Lower lobe of right lung (tissue), 2 donors: ENCODE data around the gene PTPRE. TPM values are rescaled to one million over a fixed set of nuclear protein-coding genes. Genes with fewer than 3 reads are reported as not detected.

Experiments
- ATAC-seq, 2 donors: fragments of 200-7000 bp; cut with Tn5 transposase; one replicate each; pipeline ENCODE4 v1.9.1; 2020 to 2022; ENCODE audit warnings: mild to moderate bottlenecking in 2 of 2, moderate library complexity in 2 of 2
- DNase-seq: peaks from one replicate; pipeline ENCODE4 v3.0.0-alpha.2; 2020
- H3K27ac ChIP-seq: fragments of 200-600 bp; one replicate; pipeline ENCODE4 v1.8.0; 2022
- H3K27me3 ChIP-seq: fragments of 200-600 bp; one replicate; pipeline ENCODE4 v1.8.0; 2022; ENCODE audit warnings: low read depth
- H3K36me3 ChIP-seq: fragments of 200-600 bp; one replicate; pipeline ENCODE4 v1.8.0; 2022; ENCODE audit warnings: mild to moderate bottlenecking
- H3K4me1 ChIP-seq: fragments of 200-600 bp; one replicate; pipeline ENCODE4 v1.8.0; 2022
- H3K4me3 ChIP-seq: fragments of 200-600 bp; one replicate; pipeline ENCODE4 v1.8.0; 2022; ENCODE audit warnings: mild to moderate bottlenecking
- H3K9me3 ChIP-seq: fragments of 200-600 bp; one replicate; pipeline ENCODE4 v1.8.0; 2022
- CTCF ChIP-seq: fragments of 200-600 bp; IDR thresholded peaks from one replicate; pipeline ENCODE4 v1.8.0; 2022; ENCODE audit warnings: antibody characterized with exemption, mild to moderate bottlenecking
- intact Hi-C: fragments of 100-400 bp; cut with DNase I; formaldehyde crosslinking; loops from one replicate; pipeline ENCODE4 v1.11.0; 2022
- total RNA-seq: library from RNA; stranded (reverse); fragmentation: NEBNext Ultra II Directional; extraction: Animal tissue kit (Norgen Biotek cat#: 25700); gene quantifications from one replicate; pipeline ENCODE4 v1.2.1, GENCODE V29; 2021
- donor health status: DM: no; HTN: yes; CAD: no; lungs with severe emphysema.

PTPRE gene
- total RNA-seq, 1 donor from 2014 or later = 60.5 TPM

GRCh38 chr10:128008521-128009250, 101.8 kb downstream of the PTPRE start:
- no peak for DNase-seq
- H3K27me3 ChIP-seq = no peaks in the 10 kb centered on the region
- no peak for TF ChIP-seq CTCF
- no peaks in the 10 kb centered on the region for H3K36me3 ChIP-seq
- peaks cover 60% of the 10 kb centered on the region for H3K4me1 ChIP-seq
- peak in 1 of 2 donors; percentile 36 for ATAC-seq
- H3K4me3 ChIP-seq = no peak overlapping the region
- no peaks in the 10 kb centered on the region for H3K9me3 ChIP-seq
- intact Hi-C loops = no loop called here
- peak overlapping the region; percentile 73 for H3K27ac ChIP-seq

- Histone ChIP-seq H3K4me3 (no peak overlapping the region), H3K9me3 (no peaks in the 10 kb centered on the region), H3K4me1 (peaks cover 60% of the 10 kb centered on the region), H3K27ac (peak overlapping the region; percentile 73), H3K36me3 (no peaks in the 10 kb centered on the region), H3K27me3 (no peaks in the 10 kb centered on the region)
- intact Hi-C loops = loop anchor here (5.0 kb wide), 1 partner anchor 102 kb away; the partner anchor contains the start of gene PTPRE
- no peak for TF ChIP-seq CTCF
- DNase-seq (no peak), ATAC-seq (peak in 1 of 2 donors; percentile 11)
Observed at GRCh38 chr10:128009372-128010126, 102.6 kb downstream of the PTPRE start.

GRCh38 chr10:128011059-128011979, 104.4 kb downstream of the PTPRE start:
- DNase-seq (peak; percentile 89), ATAC-seq (peak; percentile 77 to 94)
- Histone ChIP-seq H3K27me3 (no peaks in the 10 kb centered on the region), H3K4me1 (peaks cover 48% of the 10 kb centered on the region), H3K4me3 (no peak overlapping the region), H3K9me3 (no peaks in the 10 kb centered on the region), H3K27ac (no peak overlapping the region), H3K36me3 (no peaks in the 10 kb centered on the region)
- intact Hi-C loops = loop anchor here (5.0 kb wide), 1 partner anchor 104 kb away; the partner anchor contains the start of gene PTPRE
- TF ChIP-seq CTCF = no peak

- no peaks in the 10 kb centered on the region for H3K36me3 ChIP-seq
- ATAC-seq = no peak
- DNase-seq = no peak
- intact Hi-C loops = loop anchor here (5.0 kb wide), 1 partner anchor 106 kb away; the partner anchor contains the start of gene PTPRE
- no peaks in the 10 kb centered on the region for H3K27me3 ChIP-seq
- peaks cover 31% of the 10 kb centered on the region for H3K4me1 ChIP-seq
- H3K9me3 ChIP-seq = no peaks in the 10 kb centered on the region
- no peak for TF ChIP-seq CTCF
- no peak overlapping the region for H3K27ac ChIP-seq
- no peak overlapping the region for H3K4me3 ChIP-seq
Observed at GRCh38 chr10:128013626-128014025, 106.7 kb downstream of the PTPRE start.

- H3K27ac ChIP-seq = no peak overlapping the region
- H3K4me3 ChIP-seq = no peak overlapping the region
- H3K36me3 ChIP-seq = no peaks in the 10 kb centered on the region
- DNase-seq = no peak
- H3K9me3 ChIP-seq = no peaks in the 10 kb centered on the region
- intact Hi-C loops = loop anchor here (5.0 kb wide), 1 partner anchor 107 kb away; the partner anchor contains the start of gene PTPRE
- H3K27me3 ChIP-seq = no peaks in the 10 kb centered on the region
- H3K4me1 ChIP-seq = peaks cover 24% of the 10 kb centered on the region
- no peak for ATAC-seq
- no peak for TF ChIP-seq CTCF
Observed at GRCh38 chr10:128014236-128014635, 107.3 kb downstream of the PTPRE start.
